ENCODE data around the gene AKT3. TPM values are rescaled to one million over a fixed set of nuclear protein-coding genes. Genes with fewer than 3 reads are reported as not detected.

AKT3 gene
- total and polyA plus RNA-seq, 5 donors from 2014 or later, result 0.81 to 84.2 (median 2.8) TPM

- peak overlapping the region in 1 of 3 donors; percentile 20 for H3K27ac Mint-ChIP-seq
- Histone ChIP-seq H3K27ac (ENCODE audit: insufficient read depth, low read length, poor library complexity, severe bottlenecking) (no peak overlapping the region), H3K4me1 (ENCODE audit: control insufficient read depth, insufficient read depth, low read length, poor library complexity, severe bottlenecking) (no peaks in the 10 kb centered on the region), H3K36me3 (ENCODE audit: control insufficient read depth, insufficient read depth, low read length) (peaks cover 3% of the 10 kb centered on the region), H3K4me3 (ENCODE audit: low read depth, low read length) (no peak overlapping the region), H3K9me3 (ENCODE audit: control insufficient read depth in 2 of 2, low read length in 2 of 2) (no peaks in the 10 kb centered on the region), H3K27me3 (ENCODE audit: control insufficient read depth, insufficient read depth, low read length) (no peaks in the 10 kb centered on the region)
- H3K36me3 Mint-ChIP-seq, result peaks cover 14% of the 10 kb centered on the region
- no peak for DNase-seq
- H3K9me3 Mint-ChIP-seq, result no peaks in the 10 kb centered on the region
- no peaks in the 10 kb centered on the region for H3K27me3 Mint-ChIP-seq
- no peak overlapping the region for H3K4me3 Mint-ChIP-seq
- H3K4me1 Mint-ChIP-seq, result no peaks in the 10 kb centered on the region
- no peak for ATAC-seq (ENCODE audit: low read depth in 2 of 2)
Observed at GRCh38 chr1:243490748-243491686, 359.0 kb downstream of the AKT3 start.

GRCh38 chr1:243489681-243490546, 360.1 kb downstream of the AKT3 start:
- no peaks in the 10 kb centered on the region for H3K27me3 Mint-ChIP-seq
- no peaks in the 10 kb centered on the region for H3K9me3 Mint-ChIP-seq
- no peak overlapping the region for H3K4me3 Mint-ChIP-seq
- ATAC-seq (ENCODE audit: low read depth in 2 of 2), result no peak
- Histone ChIP-seq H3K27me3 (ENCODE audit: control insufficient read depth, insufficient read depth, low read length) (no peaks in the 10 kb centered on the region), H3K27ac (ENCODE audit: insufficient read depth, low read length, poor library complexity, severe bottlenecking) (no peak overlapping the region), H3K9me3 (ENCODE audit: control insufficient read depth in 2 of 2, low read length in 2 of 2) (no peaks in the 10 kb centered on the region), H3K4me1 (ENCODE audit: control insufficient read depth, insufficient read depth, low read length, poor library complexity, severe bottlenecking) (no peaks in the 10 kb centered on the region), H3K4me3 (ENCODE audit: low read depth, low read length) (no peak overlapping the region), H3K36me3 (ENCODE audit: control insufficient read depth, insufficient read depth, low read length) (peaks cover 3% of the 10 kb centered on the region)
- no peak overlapping the region for H3K27ac Mint-ChIP-seq
- no peaks in the 10 kb centered on the region for H3K4me1 Mint-ChIP-seq
- DNase-seq, result no peak
- peaks cover 13% of the 10 kb centered on the region for H3K36me3 Mint-ChIP-seq

GRCh38 chr1:243489158-243489527, 360.9 kb downstream of the AKT3 start:
- DNase-seq, result no peak
- Mint-ChIP-seq H3K27me3 (no peaks in the 10 kb centered on the region), H3K36me3 (peaks cover 13% of the 10 kb centered on the region), H3K27ac (no peak overlapping the region), H3K4me3 (no peak overlapping the region), H3K9me3 (no peaks in the 10 kb centered on the region), H3K4me1 (no peaks in the 10 kb centered on the region)
- Histone ChIP-seq H3K27me3 (ENCODE audit: control insufficient read depth, insufficient read depth, low read length) (no peaks in the 10 kb centered on the region), H3K9me3 (ENCODE audit: control insufficient read depth in 2 of 2, low read length in 2 of 2) (no peaks in the 10 kb centered on the region), H3K27ac (ENCODE audit: insufficient read depth, low read length, poor library complexity, severe bottlenecking) (no peak overlapping the region), H3K4me3 (ENCODE audit: low read depth, low read length) (no peak overlapping the region), H3K4me1 (ENCODE audit: control insufficient read depth, insufficient read depth, low read length, poor library complexity, severe bottlenecking) (no peaks in the 10 kb centered on the region), H3K36me3 (ENCODE audit: control insufficient read depth, insufficient read depth, low read length) (peaks cover 3% of the 10 kb centered on the region)
- ATAC-seq (ENCODE audit: low read depth in 2 of 2), result no peak

GRCh38 chr1:243488459-243489157, 361.4 kb downstream of the AKT3 start:
- Histone ChIP-seq H3K36me3 (ENCODE audit: control insufficient read depth, insufficient read depth, low read length) (peaks cover 3% of the 10 kb centered on the region), H3K9me3 (ENCODE audit: control insufficient read depth in 2 of 2, low read length in 2 of 2) (no peaks in the 10 kb centered on the region), H3K4me3 (ENCODE audit: low read depth, low read length) (no peak overlapping the region), H3K27me3 (ENCODE audit: control insufficient read depth, insufficient read depth, low read length) (no peaks in the 10 kb centered on the region), H3K27ac (ENCODE audit: insufficient read depth, low read length, poor library complexity, severe bottlenecking) (no peak overlapping the region), H3K4me1 (ENCODE audit: control insufficient read depth, insufficient read depth, low read length, poor library complexity, severe bottlenecking) (no peaks in the 10 kb centered on the region)
- H3K36me3 Mint-ChIP-seq, result peaks cover 13% of the 10 kb centered on the region
- H3K9me3 Mint-ChIP-seq, result no peaks in the 10 kb centered on the region
- DNase-seq (no peak), ATAC-seq (ENCODE audit: low read depth in 2 of 2) (no peak)
- no peak overlapping the region for H3K4me3 Mint-ChIP-seq
- peaks cover 0 to 3% (median 1%) of the 10 kb centered on the region in 4 donors for H3K4me1 Mint-ChIP-seq
- H3K27ac Mint-ChIP-seq, result peak overlapping the region in 1 of 3 donors; percentile 38
- H3K27me3 Mint-ChIP-seq, result peaks cover 4% of the 10 kb centered on the region

- Mint-ChIP-seq H3K36me3 (peaks cover 13% of the 10 kb centered on the region), H3K9me3 (no peaks in the 10 kb centered on the region), H3K27ac (peak overlapping the region in 2 of 3 donors; percentile 32 to 55), H3K27me3 (peaks cover 4% of the 10 kb centered on the region), H3K4me3 (peak overlapping the region in 1 of 4 donors; percentile 54), H3K4me1 (peaks cover 0 to 7% (median 4%) of the 10 kb centered on the region in 4 donors)
- Histone ChIP-seq H3K36me3 (ENCODE audit: control insufficient read depth, insufficient read depth, low read length) (peaks cover 3% of the 10 kb centered on the region), H3K27me3 (ENCODE audit: control insufficient read depth, insufficient read depth, low read length) (no peaks in the 10 kb centered on the region), H3K27ac (ENCODE audit: insufficient read depth, low read length, poor library complexity, severe bottlenecking) (no peak overlapping the region), H3K9me3 (ENCODE audit: control insufficient read depth in 2 of 2, low read length in 2 of 2) (no peaks in the 10 kb centered on the region), H3K4me1 (ENCODE audit: control insufficient read depth, insufficient read depth, low read length, poor library complexity, severe bottlenecking) (peaks cover 5% of the 10 kb centered on the region), H3K4me3 (ENCODE audit: low read depth, low read length) (no peak overlapping the region)
- DNase-seq, result no peak
- ATAC-seq (ENCODE audit: low read depth in 2 of 2), result no peak
Observed at GRCh38 chr1:243487649-243488227, 362.3 kb downstream of the AKT3 start.

- Mint-ChIP-seq H3K27me3 (peaks cover 4% of the 10 kb centered on the region), H3K27ac (peak overlapping the region in 2 of 3 donors; percentile 32 to 55), H3K36me3 (peaks cover 13% of the 10 kb centered on the region), H3K4me3 (peak overlapping the region in 1 of 4 donors; percentile 54), H3K9me3 (no peaks in the 10 kb centered on the region), H3K4me1 (peaks cover 0 to 13% (median 7%) of the 10 kb centered on the region in 4 donors)
- Histone ChIP-seq H3K36me3 (ENCODE audit: control insufficient read depth, insufficient read depth, low read length) (peaks cover 3% of the 10 kb centered on the region), H3K4me1 (ENCODE audit: control insufficient read depth, insufficient read depth, low read length, poor library complexity, severe bottlenecking) (peaks cover 10% of the 10 kb centered on the region), H3K4me3 (ENCODE audit: low read depth, low read length) (no peak overlapping the region), H3K27ac (ENCODE audit: insufficient read depth, low read length, poor library complexity, severe bottlenecking) (no peak overlapping the region), H3K27me3 (ENCODE audit: control insufficient read depth, insufficient read depth, low read length) (no peaks in the 10 kb centered on the region), H3K9me3 (ENCODE audit: control insufficient read depth in 2 of 2, low read length in 2 of 2) (no peaks in the 10 kb centered on the region)
- ATAC-seq (ENCODE audit: low read depth in 2 of 2) (no peak), DNase-seq (no peak)
Observed at GRCh38 chr1:243487036-243487648, 362.9 kb downstream of the AKT3 start.

GRCh38 chr1:243483952-243484351, 366.1 kb downstream of the AKT3 start:
- Mint-ChIP-seq H3K4me3 (peak overlapping the region in 3 of 4 donors; percentile 58 to 81 (median 76)), H3K27me3 (peaks cover 4% of the 10 kb centered on the region), H3K4me1 (peaks cover 4 to 26% (median 15%) of the 10 kb centered on the region in 4 donors), H3K36me3 (peaks cover 7% of the 10 kb centered on the region), H3K27ac (peak overlapping the region in 1 of 3 donors; percentile 75), H3K9me3 (peaks cover 0 to 3% (median 0%) of the 10 kb centered on the region in 7 donors)
- Histone ChIP-seq H3K27ac (ENCODE audit: insufficient read depth, low read length, poor library complexity, severe bottlenecking) (no peak overlapping the region), H3K4me3 (ENCODE audit: low read depth, low read length) (no peak overlapping the region), H3K4me1 (ENCODE audit: control insufficient read depth, insufficient read depth, low read length, poor library complexity, severe bottlenecking) (peaks cover 10% of the 10 kb centered on the region), H3K36me3 (ENCODE audit: control insufficient read depth, insufficient read depth, low read length) (no peaks in the 10 kb centered on the region), H3K27me3 (ENCODE audit: control insufficient read depth, insufficient read depth, low read length) (no peaks in the 10 kb centered on the region), H3K9me3 (ENCODE audit: control insufficient read depth in 2 of 2, low read length in 2 of 2) (no peaks in the 10 kb centered on the region)
- ATAC-seq (ENCODE audit: low read depth in 2 of 2) (no peak), DNase-seq (no peak)

Data from CD4-positive, CD25-positive, alpha-beta regulatory T cell (primary cell).